Kidney tubule cell (primary cell): ENCODE measurements around the gene TREML1.
A peak's percentile ranks its signal among the peaks of the same experiment; 100 is the strongest.
"Not testable (repeated sequence)": the region's sequence is repeated elsewhere in the genome, so short reads cannot be mapped to it uniquely, and the experiment has no call there.

ENCODE experiments used
- DNase-seq: peaks from one replicate; pipeline ENCODE4 v3.0.0-alpha.2; 2018; ENCODE audit warnings: low spot score

Gene TREML1

DNA sequence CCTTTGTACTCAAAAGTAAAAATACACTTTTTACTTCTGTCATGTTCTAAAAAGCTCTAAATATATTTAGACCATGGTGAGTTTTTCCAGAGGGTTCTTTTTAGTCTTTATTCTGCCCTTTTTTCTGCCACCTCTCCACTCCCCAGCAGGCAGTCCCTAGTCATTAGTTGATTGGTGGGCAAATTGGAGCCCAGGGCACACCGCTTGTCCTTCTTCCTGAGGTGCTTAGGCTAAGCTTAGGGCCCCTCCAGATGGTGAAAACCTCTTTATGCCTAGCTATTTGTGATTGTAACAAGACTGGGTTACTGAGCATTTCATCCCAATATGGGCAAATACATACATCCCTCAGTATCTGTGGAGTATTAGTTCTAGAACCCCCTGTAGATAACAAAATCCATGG, 6.2 kb downstream of the TREML1 start:
- no peak for DNase-seq

DNA sequence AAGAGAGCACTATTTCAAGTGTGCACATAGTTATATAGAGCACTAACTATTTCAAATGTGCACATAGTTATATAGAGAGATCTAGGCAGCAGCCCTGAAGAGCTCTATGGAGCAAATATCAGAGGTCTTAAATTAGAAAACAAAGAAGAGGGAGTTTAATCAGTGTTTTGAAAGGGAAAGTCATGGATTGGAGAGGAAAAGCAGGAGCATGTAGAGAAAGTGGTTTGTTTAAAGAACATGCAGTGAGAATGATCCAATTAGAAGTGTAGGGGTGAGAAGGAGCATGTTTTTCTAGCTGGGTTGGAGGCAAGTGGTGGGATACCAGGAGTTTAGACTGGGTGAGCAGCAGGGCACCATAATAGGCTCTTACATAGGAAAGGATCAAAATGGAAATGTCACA, 17.2 kb downstream of the TREML1 start:
- DNase-seq, result no peak

DNA sequence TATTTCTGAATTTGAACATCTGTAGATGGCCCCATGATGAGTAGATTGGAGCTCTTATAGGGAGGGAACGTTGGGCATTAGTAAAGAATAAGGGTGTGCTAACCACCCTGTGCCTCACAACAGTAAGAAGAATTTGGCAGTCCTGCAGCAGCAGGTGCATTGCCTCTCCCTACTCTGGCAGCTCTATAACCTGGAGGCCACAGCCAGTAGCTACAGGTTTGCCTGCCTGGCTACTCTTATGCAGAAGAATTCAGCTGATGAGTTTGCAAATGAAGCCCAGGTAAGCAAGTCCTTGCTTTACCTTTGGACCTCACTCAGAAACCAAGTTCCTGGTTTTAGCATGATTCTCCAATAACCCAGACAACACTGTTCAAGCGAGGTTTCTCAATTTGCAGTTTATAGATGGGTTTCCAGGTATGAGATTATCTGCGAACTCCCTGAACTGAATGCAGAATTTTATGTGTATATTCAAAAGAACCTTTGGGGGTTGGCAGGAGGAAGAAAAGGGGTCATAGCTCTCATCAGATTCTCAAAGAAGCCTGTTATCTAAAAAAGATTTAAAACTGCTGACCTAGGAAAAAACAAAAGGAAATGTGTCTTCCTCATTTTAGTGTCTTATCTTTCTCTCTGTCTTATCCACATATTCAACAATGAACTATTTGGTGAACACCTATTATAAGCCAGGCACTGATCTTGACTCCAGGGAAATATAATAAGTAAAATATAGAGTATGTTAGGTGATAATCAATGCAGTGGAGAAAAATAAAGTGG, 18.9 kb downstream of the TREML1 start:
- DNase-seq, result no peak

DNA sequence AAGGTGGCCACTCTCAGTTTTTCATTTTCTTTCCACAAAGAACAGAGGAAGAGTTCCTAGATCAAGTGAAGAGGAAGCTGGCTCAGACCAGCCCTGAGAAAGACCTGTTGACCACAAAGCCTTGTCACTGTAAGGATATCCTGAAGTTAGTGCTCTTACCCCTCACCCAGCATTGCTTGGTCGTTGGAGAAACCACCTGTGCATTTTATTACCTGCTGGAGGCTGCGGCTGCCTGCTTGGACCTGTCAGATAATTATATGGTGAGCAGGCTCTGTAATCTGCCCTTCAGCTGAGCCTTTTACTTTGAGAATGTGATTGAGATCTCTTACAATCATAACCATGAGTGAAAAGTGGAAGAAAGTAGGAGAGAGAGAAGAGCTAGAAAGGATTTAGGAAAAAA, 21.9 kb downstream of the TREML1 start:
- no peak for DNase-seq

DNA sequence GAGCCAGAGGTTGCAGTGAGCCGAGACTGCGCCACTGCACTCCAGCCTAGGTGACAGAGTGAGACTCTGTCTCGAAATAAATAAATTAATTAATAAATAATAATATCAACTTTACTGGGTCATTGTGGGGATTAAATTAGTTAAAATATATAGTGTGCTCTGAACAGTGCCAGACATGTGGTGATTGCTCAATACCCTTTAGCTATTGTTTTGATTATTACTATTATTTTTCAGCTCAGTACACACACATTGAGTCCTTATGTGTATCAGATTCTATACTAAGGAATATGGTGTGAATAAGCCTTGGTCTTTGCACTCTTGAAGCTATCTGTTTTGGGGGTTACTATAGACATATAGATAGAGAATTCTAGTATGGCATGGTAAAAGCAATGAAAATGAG, 28.9 kb downstream of the TREML1 start:
- DNase-seq, result no peak

DNA sequence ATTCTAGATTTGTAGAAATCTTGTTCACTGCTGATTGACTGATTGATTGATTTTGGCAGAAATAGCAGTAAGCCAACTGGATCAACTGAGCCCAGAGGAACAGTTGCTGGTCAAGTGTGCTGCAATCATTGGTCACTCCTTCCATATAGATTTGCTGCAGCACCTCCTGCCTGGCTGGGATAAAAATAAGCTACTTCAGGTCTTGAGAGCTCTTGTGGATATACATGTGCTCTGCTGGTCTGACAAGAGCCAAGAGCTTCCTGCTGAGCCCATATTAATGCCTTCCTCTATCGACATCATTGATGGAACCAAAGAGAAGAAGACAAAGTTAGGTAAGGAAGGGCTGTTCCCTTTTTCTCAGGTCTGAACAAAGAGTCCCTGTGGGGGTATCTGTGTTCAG, 31.2 kb downstream of the TREML1 start:
- no peak for DNase-seq

DNA sequence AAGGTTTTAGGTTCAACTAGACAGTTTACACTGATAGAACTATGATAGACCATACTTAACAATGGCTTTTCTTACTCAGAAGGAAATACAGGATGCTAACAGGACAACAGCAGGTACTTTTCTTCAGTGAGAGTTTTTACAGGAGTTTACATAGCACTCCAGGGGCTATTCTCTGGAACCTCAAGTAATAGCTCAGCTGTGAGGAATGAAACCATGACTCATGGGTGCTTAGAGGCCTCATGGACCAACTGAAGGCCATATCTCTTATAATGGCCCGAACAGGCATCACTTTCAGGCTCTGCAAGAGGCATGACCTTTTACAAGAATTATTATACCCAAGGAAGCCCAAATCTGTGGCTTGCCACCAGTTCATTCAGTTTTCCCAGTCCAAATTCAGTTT, 31.8 kb downstream of the TREML1 start:
- peak; percentile 27 for DNase-seq

DNA sequence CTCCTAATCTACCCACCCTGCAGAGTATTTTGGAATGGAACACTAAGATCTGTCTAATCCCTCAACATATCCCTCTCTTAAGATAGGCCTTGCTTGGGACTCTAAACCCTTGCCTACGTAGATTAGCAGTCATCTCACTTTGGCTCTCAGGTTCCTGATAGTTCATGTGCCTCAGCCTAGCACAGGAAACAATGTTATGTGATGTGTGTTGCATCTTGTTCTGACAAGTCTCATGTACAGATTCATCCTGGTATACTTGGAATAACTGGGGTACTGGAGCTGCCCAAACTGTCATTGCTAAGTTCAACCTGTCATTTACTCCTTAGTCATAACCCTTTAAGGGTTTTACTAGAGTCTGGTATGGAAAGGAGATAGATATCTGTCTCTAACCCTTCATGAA, 34.1 kb downstream of the TREML1 start:
- no peak for DNase-seq

DNA sequence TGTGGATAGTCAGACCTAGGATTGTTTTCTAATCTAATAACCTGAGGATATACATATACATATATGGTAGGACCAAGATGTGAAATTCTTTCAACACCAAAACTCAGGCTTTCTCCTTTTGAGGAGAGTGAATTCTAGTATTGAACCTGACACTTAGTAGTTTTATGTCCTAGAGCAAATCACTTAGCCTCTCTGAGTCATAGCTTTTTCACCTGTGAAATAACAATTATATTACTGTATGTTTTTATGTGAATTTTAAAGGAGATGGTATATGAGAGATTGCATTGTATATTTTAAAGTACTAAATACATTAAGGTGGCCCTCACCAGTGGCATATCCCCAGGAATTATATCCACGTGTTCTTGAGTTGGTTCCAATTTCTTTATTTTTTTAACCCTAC, 34.6 kb downstream of the TREML1 start:
- no peak for DNase-seq

DNA sequence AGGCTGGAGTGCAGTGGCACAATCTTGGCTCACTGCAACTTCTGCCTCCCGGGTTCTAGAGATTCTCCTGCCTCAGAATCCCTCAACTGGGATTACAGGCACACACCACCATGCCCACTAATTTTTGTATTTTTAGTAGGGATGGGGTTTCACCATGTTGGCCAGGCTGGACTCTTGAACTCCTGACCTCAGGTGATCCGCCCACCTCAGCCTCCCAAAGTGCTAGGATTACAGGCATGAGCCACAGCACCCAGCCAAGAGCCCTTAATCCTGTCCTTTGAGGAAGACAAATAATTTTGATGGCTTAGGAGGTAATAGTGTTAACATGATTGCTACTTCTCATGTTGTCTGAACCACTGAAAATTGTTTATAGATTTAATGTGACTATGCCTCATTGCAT, 39.1 kb downstream of the TREML1 start:
- DNase-seq, result not testable (repeated sequence)

DNA sequence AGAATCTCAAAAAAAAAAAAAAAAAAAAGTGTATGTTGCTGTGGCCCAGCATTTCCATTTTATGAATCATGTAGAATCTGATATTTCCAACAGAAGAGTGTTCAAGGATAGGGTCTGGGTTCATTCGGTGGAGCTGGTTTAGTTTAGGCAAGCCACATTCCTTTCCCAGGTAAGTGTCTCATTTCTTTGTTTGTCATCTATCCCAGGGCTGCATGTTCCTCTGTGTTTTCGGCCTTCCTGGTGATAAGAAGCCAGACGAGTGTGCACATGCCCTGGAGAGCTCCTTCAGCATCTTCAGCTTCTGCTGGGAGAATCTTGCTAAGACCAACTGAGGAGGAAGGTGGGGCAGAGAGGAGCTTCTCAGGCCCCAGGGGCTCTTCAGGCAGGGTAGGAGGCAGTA, 43.1 kb downstream of the TREML1 start:
- DNase-seq, result no peak

DNA sequence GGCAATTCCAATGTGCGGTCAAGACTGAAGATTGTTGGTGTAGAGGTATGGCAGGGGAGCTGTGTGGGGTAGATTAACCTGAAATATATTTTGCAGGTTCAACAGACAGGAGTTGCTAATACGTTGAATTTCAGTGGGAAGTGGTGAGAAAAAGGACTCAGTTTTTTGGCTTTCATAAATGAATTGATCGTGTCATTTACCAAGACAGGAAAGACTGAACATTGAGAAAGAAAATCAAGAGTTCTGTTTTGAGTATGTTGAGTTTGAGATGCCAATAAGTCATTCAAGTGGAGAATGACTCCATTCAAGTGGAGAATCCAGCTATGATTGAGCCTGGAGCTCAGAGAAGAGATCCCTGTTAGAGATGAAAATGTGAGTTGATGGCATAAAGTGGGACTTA, 50.3 kb downstream of the TREML1 start:
- DNase-seq, result no peak

DNA sequence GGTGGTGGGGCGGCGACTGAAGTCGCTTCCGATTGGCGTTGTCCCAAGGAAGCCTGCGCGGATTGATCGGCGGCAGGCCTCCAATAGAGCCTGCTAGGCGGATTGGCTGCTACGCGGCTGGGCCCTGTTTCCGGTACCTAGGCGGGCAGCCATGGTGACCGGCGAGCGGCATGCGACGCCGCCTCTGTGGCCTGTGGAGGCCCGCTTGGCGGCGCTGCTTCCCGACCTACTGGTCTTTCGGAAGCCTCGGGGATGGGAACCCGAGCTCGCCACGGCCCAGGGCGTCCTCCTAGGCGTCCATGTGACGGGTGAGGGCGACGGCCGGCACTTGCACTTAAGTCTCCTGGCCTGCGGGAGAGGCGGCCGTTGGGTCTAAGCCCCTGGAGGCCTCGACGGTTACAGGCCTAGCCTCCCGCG, 53.3 kb downstream of the TREML1 start:
- DNase-seq, result no peak
